Left lobe of liver (tissue), 2 donors: ENCODE results near the gene CCDC12. TPM values are rescaled to one million over a fixed set of nuclear protein-coding genes. Genes with fewer than 3 reads are reported as not detected.
"Not testable (repeated sequence)": the region's sequence is repeated elsewhere in the genome, so short reads cannot be mapped to it uniquely, and the experiment has no call there.

Experiments
- ATAC-seq: fragments of 200-7000 bp; cut with Tn5 transposase; one replicate; pipeline ENCODE4 v1.9.1; 2020; ENCODE audit warnings: mild to moderate bottlenecking, moderate library complexity
- DNase-seq: peaks from one replicate; pipeline ENCODE4 v3.0.0-alpha.2; 2020; ENCODE audit warnings: low spot score
- total RNA-seq: library from RNA; stranded (reverse); gene quantifications from one replicate; pipeline ENCODE4 v1.2.1, GENCODE V29; 2021
- donor health status: DM: no; HTN: no; CAD: no; lungs with moderate emphysema.
- donor health status: DM: no; HTN: yes; CAD: no.

The CCDC12 gene
- total RNA-seq, 1 donor from 2014 or later, result 19.3 TPM

GRCh38 chr3:46984591-46985459 is 8.3 kb upstream of the CCDC12 start:
- DNase-seq (no peak), ATAC-seq (no peak)

- DNase-seq, result no peak
- ATAC-seq, result no peak
Observed at GRCh38 chr3:46982546-46982945, 6.0 kb upstream of the CCDC12 start.

DNA sequence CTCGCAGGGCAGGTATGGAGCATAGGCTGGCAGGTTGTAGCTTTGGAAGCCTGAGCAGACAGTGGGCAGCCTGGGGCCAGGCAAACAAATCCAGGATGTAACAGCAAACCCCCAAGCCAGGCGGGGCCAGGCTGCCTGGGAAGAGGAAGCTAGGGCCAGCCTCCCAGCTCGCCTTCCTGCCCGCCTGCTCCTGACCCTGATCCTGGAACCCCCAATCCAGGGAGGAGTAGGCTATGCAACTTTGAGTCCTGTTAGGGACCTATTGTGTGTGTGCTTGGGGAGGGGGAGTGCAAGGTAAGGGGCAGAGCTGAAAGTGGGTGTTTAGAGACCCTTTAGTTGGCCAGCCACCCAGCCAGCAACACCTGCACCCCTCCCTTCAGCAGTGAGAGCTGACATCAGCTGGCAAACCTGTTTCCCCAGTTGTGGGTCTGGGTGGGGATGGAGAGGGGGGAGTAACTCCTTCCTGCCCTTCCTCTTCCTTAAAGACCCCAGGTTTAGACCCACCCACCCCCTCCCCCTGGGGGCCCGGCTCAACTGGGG is 5.5 kb upstream of the CCDC12 start:
- DNase-seq (no peak), ATAC-seq (no peak)

DNA sequence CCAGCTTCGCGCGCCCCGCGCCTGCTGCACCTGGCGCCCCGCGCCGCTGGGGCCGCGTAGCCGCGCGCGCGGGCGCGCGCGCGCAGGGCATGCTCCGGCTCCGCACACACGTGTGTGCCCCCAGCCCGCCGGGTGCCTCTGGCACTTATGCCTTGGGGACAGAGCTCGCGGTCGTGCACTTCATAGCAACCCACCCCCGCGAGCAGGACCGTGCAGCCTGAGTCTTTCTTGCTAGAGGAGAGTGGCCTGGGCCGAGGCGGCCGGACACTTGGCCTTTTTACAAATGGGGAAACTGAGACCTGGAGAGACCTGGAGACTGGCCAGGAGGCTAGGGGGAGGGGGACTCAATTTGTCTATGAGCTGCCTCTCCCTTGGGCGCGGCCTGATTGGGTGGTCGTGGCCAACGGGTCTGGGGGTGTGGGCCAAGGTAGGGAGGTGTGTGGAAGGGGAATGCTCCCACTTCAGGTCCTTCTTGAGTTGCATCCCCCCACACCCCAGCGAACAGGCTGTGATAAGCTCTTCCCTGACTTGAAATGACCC is 3.5 kb upstream of the CCDC12 start:
- ATAC-seq (no peak), DNase-seq (peak; percentile 70)

DNA sequence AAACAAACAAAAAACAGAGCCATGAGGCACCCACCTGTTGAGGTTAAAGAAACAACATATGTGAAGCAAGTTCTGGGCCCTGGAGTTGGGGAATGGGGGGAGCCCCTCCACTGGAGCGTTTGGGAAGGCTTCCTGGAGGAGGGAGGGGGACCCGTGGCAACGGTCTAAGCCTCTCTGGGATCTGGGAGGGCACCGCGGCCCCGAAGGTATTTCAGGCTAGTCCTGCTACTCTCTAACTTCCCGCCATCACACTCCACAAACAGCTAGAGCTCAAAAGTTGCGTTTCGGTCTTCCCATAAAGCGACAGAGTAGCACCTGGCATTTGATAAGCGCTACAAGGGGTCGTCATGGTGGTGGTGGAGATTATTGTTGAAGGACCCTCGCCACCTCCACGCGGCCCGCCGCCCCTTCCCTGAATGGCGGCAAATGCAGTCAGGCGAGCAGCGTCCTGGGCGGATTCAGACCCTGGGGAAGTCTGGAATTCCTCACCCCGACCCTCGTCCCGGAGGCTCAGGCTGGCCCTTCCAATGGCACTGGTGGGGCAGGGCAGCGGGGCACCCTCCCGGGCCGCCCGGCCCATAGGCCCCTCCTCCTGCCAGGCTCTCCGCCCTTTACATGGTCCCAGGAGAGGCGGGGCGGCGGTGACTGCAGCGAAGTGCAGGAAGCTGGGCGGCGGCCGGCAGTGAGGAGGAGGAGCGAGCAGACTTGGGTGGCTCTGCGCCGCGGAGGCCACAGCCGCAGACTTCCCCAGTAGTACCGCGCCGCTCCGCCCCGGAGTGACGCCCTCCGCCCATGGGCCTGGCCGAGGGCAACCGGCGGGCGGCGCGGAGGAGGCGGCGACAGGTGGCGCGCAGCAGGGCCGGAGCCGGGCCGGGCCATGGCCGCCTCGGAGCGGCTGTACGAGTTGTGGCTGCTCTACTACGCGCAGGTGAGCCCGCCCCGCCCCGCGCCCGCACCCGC is 2.7 kb upstream of the CCDC12 start, which contains the start of gene NBEAL2:
Gene NBEAL2 (plus strand): TSS at position 682 of the 960 bp plus-strand sequence. CDS start 196 bp downstream, at position 878.
- DNase-seq, result peak; percentile 97
- ATAC-seq, result peak; percentile 80

DNA sequence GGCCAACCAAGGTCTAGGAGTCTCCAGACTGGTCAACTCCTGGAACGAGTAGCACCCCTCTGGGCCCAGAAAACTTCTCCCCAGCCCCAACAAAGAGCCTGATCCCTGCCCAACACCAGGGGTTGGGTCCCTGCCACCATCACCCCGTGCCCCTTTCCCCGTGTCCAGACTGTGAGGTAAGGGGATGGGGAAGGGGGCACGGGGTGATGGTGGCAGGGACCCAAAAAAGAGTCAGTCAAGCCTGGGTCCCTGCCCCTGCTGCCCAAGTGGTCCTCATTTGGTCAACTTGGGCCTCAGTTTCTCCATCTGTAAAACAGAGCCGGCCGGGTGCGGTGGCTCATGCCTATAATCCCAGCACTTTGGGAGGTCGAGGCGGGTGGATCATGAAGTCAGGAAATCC is 1.8 kb upstream of the CCDC12 start:
- ATAC-seq, result no peak
- DNase-seq, result no peak

- DNase-seq, result no peak
- no peak for ATAC-seq
Observed at GRCh38 chr3:46977811-46978195, 1.3 kb upstream of the CCDC12 start.

DNA sequence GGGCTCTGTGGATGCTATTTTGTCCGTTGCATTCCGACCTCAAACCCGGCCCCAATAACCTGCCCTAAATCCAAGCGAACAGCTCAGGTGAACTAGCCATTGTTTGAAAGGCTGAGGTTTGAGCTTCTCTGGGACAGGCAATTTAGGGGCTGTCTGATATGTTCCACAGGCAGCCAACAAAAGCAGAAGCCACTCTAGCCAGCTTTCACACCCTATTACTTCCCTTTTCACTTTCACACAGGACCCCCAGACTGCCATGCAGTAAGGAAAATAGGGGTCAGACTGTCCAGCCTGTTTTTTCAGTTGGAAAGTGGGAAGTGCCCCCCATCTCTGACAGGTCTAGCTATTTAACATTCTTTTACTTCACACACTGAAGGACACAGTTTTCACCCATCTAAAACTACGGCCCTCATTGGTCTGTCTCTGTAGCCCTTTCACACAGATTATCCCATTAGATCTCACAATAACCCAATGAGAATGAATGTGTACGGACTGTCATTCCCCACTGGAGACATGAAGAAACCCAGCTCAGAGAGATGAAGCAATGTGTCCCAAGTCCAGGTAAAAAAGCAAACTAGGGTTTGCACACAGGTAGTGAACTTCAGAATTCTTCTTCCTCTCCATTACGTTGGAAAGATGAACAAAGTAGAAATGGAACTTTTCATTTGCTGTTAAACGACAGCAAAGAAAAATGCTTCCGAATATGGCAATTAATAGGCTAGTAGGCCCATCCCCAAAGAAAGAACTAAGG is 1.9 kb downstream of the CCDC12 start:
- no peak for DNase-seq
- ATAC-seq, result peak; percentile 0

GRCh38 chr3:46972396-46972795 is 4.1 kb downstream of the CCDC12 start:
- DNase-seq (no peak), ATAC-seq (no peak)

GRCh38 chr3:46971742-46972141 is 4.8 kb downstream of the CCDC12 start:
- no peak for DNase-seq

DNA sequence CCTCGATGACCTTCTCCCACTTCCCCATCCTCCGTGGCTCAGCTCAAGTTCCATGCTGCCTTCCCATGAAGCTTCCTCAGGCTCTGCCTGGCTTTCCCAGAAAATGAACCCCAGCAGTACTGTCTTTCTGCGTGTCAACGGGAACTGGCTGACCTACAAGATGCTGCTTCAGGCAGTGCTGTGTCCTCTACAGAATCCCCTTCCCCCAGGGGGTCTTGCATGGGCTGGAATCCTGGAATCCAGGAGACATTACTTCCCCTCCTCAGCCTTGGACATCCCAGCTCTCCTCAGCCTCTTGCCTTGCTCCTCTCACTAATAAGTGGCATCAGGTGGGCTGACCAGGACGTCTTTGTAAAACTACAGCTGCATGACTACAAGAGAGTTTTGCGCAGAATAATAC is 5.4 kb downstream of the CCDC12 start:
- DNase-seq (no peak), ATAC-seq (no peak)

More at GRCh38 chr3:46971742-46972141, 4.8 kb downstream of the CCDC12 start:
- no peak for ATAC-seq

DNA sequence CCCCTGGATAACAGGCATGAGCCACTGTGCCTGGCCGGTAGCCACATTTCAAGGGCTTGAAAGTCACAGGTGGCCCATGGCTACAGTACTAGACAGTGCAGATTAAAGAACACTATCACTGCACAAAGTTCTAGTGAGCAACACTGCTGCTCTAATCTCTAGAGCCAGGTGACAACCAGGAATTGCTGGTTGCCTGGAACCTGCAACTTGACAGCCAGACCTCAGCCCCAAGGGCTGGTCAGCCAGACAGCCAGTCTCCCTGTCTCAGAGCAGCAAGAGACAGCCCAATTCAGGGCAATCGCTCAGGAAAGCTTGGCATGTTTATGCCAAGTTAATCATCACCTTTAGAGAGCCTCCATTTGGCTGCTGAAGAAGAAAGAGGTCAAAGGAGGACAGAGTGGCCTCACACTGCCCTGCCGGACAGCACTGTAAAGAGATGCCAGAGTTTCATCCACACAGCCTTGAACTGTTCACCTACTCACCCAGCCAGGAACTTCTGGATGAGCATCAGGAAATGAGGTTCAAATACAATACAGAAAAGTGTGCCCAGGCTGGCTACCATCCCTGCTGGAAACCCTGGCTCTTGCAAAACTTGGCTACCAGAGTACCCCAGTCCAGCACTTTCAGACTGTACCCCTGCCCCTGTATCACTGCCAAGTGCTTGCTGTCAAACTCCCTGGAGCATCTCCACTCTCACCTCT is 6.0 kb downstream of the CCDC12 start:
- ATAC-seq (peak; percentile 77), DNase-seq (peak; percentile 94)

- ATAC-seq (peak; percentile 58), DNase-seq (peak; percentile 86)
Observed at GRCh38 chr3:46968783-46969428, 7.6 kb downstream of the CCDC12 start.

GRCh38 chr3:46966811-46967210 is 9.7 kb downstream of the CCDC12 start:
- ATAC-seq (no peak), DNase-seq (no peak)

DNA sequence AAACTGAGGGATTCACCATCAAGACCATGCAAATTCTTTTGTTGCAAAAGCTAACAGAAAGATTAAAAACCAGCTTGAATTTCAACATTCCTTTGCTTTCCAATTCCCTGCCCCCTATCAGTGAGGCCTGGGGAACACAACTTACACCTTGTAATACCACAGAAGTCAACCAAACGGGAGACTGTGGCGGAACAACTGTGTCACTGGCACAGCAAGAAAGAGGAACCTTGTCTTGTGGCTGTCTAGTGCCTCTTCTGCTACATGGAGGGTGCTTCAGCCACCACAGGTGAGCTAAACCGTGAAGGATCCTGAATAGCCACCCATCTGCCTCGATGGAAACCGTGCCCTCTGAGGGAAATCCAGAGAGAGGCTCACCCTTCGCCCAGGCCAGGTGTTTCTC is 11.4 kb downstream of the CCDC12 start:
- DNase-seq (no peak), ATAC-seq (no peak)

DNA sequence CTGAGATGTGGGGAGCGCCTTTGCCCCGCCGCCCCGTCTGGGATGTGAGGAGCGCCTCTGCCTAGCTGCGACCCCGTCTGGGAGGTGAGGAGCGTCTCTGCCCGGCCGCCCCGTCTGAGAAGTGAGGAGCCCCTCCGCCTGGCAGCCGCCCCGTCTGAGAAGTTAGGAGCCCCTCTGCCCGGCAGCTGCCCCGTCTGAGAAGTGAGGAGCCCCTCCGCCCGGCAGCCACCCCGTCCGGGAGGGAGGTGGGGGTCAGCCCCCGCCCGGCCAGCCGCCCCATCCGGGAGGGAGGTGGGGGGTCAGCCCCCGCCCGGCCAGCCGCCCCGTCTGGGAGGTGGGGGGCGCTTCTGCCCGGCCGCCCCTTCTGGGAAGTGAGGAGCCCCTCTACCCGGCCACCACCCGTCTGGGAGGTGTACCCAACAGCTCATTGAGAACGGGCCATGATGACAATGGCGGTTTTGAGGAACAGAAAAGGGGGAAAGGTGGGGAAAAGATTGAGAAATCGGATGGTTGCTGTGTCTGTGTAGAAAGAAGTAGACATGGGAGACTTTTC is 12.4 kb downstream of the CCDC12 start:
- DNase-seq, ATAC-seq: not testable (repeated sequence)

DNA sequence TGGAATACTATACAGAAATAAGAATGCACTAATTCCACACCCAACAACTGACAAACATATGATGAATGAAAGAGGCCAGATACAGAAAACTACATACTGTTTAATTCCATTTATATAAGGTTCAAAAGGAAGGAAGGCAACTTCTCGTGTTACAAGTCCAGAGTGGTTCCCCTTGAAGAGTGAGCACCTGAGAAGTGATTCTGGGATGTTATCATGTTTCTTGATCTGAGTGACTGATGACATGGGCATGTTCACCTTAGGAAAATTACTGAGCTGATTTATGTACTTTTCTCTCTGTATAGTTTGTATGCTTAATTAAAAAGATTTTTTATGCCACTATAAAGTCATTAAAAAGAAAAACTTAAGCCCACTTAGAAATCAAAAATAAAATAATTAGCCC is 13.6 kb downstream of the CCDC12 start:
- no peak for ATAC-seq
- no peak for DNase-seq

DNA sequence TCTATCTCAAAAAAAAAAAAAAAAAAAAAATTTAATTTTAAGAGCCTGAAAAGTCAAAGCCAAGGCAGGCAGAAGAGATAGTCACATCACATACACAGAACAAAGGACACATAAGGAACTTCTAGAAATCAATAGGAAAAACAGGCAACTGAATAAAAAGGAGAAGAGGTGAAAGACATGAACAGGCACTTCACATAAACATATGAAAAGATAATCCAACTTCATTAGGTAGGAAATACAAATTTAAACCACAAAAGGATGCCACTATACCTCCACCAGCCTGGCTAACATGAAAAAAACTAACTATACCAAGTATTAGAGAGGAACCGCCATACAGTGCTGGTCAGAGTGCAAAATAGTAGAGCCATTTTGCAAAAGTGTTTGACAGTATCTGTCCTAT is 14.1 kb downstream of the CCDC12 start:
- DNase-seq (no peak), ATAC-seq (no peak)

DNA sequence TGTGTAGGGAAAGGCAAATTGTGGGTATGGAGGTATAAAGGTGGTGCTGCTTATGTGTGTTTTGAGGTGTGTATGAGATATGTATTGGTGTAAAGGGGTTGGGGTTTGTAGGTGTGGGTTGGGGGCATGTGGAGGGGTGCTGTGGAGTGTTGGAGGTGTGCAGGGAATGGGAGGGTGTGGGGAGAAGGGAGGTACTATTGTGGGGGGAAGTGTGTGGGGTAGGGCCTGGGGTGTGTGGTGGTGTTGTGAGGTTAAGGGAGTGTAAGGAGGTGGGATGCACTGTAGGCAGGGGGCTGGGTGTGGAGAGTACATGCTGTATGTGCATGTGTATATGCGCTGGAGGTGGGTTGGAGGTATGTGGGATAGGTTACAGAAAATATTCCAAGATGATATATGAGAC is 15.7 kb downstream of the CCDC12 start:
- no peak for DNase-seq
- no peak for ATAC-seq
